Endometrial microvascular endothelial cells (primary cell): Measurements from ENCODE around the gene BTBD16. TPM values are rescaled to one million over a fixed set of nuclear protein-coding genes. Genes with fewer than 3 reads are reported as not detected.

Source experiments
- in situ Hi-C: cut with HindIII; loops from 2 replicates; pipeline ENCODE4 v1.10.0; 2017; ENCODE audit warnings: low sequenced_read_pairs, low pct_unique_long_range_greater_than_20kb; ENCODE audit errors: inconsistent ontology term
- total RNA-seq: library from RNA; depleted of rRNA; stranded (reverse); fragments of >200 nt; gene quantifications from one replicate; pipeline ENCODE4 v1.2.3, GENCODE V29; 2015; ENCODE audit errors: inconsistent ontology term

BTBD16 gene
- total RNA-seq, 1 donor from 2014 or later = not detected

DNA sequence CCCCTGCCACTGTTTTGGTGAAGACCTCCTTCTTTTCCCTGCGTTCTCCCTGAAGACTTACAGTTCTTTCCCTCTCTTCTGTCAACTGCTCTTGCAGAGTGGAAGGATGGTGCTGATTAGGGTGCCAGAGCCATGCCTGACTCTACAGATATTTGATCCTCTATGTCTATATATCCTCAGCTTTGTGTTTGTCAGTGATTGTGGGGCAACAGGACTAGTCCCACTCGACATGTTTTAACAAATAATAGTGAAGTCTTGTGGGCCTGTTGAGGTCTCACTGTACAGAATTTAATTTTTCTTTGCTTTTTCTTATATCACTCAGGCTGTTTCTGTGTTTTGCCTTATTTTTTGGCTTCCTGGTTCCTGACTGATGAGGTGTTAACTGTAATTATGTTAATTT, 108.4 kb downstream of the BTBD16 start:
- in situ Hi-C loops = no loop called here

DNA sequence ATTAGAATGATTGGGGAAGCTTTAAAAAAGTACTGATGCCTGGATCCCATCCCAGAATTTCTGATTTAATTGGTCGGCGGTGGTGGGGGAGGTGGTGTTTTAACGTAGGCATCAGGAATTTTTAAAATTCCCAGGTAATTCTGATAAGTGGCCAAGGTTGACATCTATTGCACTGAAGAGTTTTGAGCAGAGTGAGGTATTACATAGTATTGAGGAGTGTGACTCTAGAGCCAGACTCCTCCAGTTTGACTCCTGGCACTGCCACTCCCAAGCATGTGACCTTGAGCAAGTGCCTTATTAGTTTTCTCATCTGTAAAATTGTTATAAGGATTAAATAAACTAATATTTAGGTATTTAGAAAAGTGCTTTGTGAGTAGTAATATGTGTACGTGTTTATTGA, 109.6 kb downstream of the BTBD16 start:
- in situ Hi-C loops = no loop called here

DNA sequence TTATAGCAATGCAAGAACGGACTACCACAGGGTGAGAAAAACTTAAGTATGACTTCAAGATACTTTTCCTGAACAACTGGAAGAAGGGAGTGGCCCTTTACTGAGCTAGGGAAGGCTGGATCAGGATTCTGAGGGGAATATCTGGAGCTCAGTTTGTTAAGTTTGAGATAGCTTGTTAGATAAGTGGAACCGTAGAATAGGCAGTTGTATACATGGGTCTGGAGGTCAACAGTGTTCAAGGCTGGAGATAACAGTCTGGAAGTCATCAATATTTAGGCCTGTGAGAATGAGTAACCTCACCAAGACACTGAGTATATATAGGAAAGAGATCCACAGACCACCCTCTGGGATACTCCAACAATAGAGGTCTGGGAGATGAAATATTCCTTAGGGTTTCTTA, 110.6 kb downstream of the BTBD16 start:
- in situ Hi-C loops = no loop called here

DNA sequence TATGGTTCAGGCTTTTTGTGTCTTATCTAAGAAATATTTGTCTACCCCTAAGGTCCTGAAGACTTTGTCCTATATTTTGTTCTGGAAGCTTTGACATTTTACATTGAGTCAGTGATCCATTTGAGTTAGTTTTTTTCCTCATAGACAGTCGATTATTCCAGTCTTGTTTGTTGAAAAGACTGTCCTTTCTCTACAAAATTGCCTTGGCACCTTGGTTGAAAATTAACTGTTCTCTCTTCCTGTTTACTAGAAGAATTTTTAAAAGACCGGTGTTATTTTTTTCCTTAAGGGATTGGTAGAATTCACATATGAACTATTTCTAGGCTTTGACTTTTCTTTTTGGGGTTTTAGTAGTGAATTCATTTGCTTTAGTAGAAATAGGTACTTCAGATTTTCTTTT, 115.4 kb downstream of the BTBD16 start:
- in situ Hi-C loops = no loop called here

DNA sequence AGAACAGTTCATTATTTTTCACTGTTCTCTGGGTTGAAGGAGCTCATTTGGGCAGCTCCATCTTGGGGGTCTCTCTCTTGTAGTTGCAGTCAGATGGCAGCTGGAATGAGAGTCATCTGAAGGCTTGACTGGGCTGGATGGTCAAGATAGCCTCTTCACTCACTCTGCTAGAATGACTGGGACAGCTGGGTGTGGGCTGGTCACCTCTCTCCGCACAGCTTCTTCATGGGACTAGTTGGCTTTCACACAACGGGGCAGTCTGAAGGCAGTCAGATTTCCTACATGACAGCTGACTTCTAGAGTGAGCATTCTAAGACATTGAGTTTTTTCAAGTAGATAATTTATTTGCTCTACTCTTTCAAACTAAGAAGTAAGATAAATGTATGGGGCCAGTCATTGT, 116.5 kb downstream of the BTBD16 start:
- in situ Hi-C loops = no loop called here

Other genes with a start within 250 kb of the BTBD16 start
- 36.1 TPM for gene PLEKHA1, start 103.4 kb downstream of the BTBD16 start, total RNA-seq
- not detected for gene ARMS2, start 183.4 kb downstream of the BTBD16 start, total RNA-seq
- gene HTRA1, start 190.3 kb downstream of the BTBD16 start, total RNA-seq = 60.0 TPM